ENCODE measurements around the gene ATP4B. TPM values are rescaled to one million over a fixed set of nuclear protein-coding genes. Genes with fewer than 3 reads are reported as not detected.

Gene ATP4B
- total and polyA plus RNA-seq, 2 experiments from 2014 or later: not detected

- Histone ChIP-seq H3K27me3 (replicated peaks; ENCODE audit: insufficient read depth) (no peaks in the 10 kb centered on the region), H3K4me2 (ENCODE audit: unreplicated experiment) (no peak overlapping the region), H2AFZ (no peak overlapping the region), H3K4me1 (ENCODE audit: insufficient read depth) (no peaks in the 10 kb centered on the region), H3K27ac (no peak overlapping the region), H3K9ac (no peak overlapping the region), H3K36me3 (ENCODE audit: low read depth) (no peaks in the 10 kb centered on the region), H3K9me2 (ENCODE audit: insufficient read depth) (no peaks in the 10 kb centered on the region), H3F3A (ENCODE audit: insufficient read depth) (no peaks in the 10 kb centered on the region), H3K79me2 (ENCODE audit: insufficient read depth) (no peaks in the 10 kb centered on the region), H3K4me3 (no peak overlapping the region), H3K9me3 (ENCODE audit: low read depth) (no peaks in the 10 kb centered on the region), H4K20me1 (ENCODE audit: insufficient read depth) (no peaks in the 10 kb centered on the region)
- DNase-seq: peak; percentile 43
- in situ Hi-C loops (cut with MboI): no loop called here
- TF ChIP-seq EZH2phosphoT487 (IDR thresholded peaks at IDR 0.05; ENCODE audit: insufficient read depth, low read depth): no peak
- no peak for TF ChIP-seq EZH2 (IDR thresholded peaks at IDR 0.05; ENCODE audit: insufficient read depth, poor library complexity, severe bottlenecking)
- WGBS, 2 experiments (ENCODE audit: low coverage in 1 of 2, low lambda C conversion rate in 2 of 2, missing lambda C conversion rate in 2 of 2): 65% methylated on average over 42 of the region's 42 CpGs
These were observed 10.4 kb downstream of the ATP4B start for GRCh38 chr13:113647351-113648215.

GRCh38 chr13:113646921-113647340 is 11.1 kb downstream of the ATP4B start:
- H3K27me3 ChIP-seq (replicated peaks; ENCODE audit: insufficient read depth): no peaks in the 10 kb centered on the region
- H4K20me1 ChIP-seq (ENCODE audit: insufficient read depth): no peaks in the 10 kb centered on the region
- no peak overlapping the region for H3K27ac ChIP-seq
- H3K4me3 ChIP-seq: no peak overlapping the region
- H3K9me2 ChIP-seq (ENCODE audit: insufficient read depth): no peaks in the 10 kb centered on the region
- no peaks in the 10 kb centered on the region for H3K79me2 ChIP-seq (ENCODE audit: insufficient read depth)
- in situ Hi-C loops (cut with MboI): no loop called here
- TF ChIP-seq EZH2 (IDR thresholded peaks at IDR 0.05; ENCODE audit: insufficient read depth, poor library complexity, severe bottlenecking): no peak
- TF ChIP-seq EZH2phosphoT487 (IDR thresholded peaks at IDR 0.05; ENCODE audit: insufficient read depth, low read depth): no peak
- H3F3A ChIP-seq (ENCODE audit: insufficient read depth): no peaks in the 10 kb centered on the region
- no peak overlapping the region for H2AFZ ChIP-seq
- H3K9me3 ChIP-seq (ENCODE audit: low read depth): no peaks in the 10 kb centered on the region
- no peaks in the 10 kb centered on the region for H3K36me3 ChIP-seq (ENCODE audit: low read depth)
- WGBS, 2 experiments (ENCODE audit: low coverage in 1 of 2, low lambda C conversion rate in 2 of 2, missing lambda C conversion rate in 2 of 2): 81 to 86% methylated on average over 10 of the region's 10 CpGs
- H3K9ac ChIP-seq: no peak overlapping the region
- no peak overlapping the region for H3K4me2 ChIP-seq (ENCODE audit: unreplicated experiment)
- no peak for DNase-seq
- no peaks in the 10 kb centered on the region for H3K4me1 ChIP-seq (ENCODE audit: insufficient read depth)

GRCh38 chr13:113646376-113646775 is 11.6 kb downstream of the ATP4B start:
- 72 to 76% methylated on average over 11 of the region's 11 CpGs for WGBS, 2 experiments (ENCODE audit: low coverage in 1 of 2, low lambda C conversion rate in 2 of 2, missing lambda C conversion rate in 2 of 2)
- H3K9me3 ChIP-seq (ENCODE audit: low read depth): no peaks in the 10 kb centered on the region
- TF ChIP-seq EZH2 (IDR thresholded peaks at IDR 0.05; ENCODE audit: insufficient read depth, poor library complexity, severe bottlenecking): no peak
- no peak for TF ChIP-seq EZH2phosphoT487 (IDR thresholded peaks at IDR 0.05; ENCODE audit: insufficient read depth, low read depth)
- in situ Hi-C loops (cut with MboI): no loop called here
- no peak overlapping the region for H3K4me2 ChIP-seq (ENCODE audit: unreplicated experiment)
- H3K9ac ChIP-seq: no peak overlapping the region
- H3K79me2 ChIP-seq (ENCODE audit: insufficient read depth): no peaks in the 10 kb centered on the region
- H3F3A ChIP-seq (ENCODE audit: insufficient read depth): no peaks in the 10 kb centered on the region
- H4K20me1 ChIP-seq (ENCODE audit: insufficient read depth): no peaks in the 10 kb centered on the region
- H2AFZ ChIP-seq: no peak overlapping the region
- no peak overlapping the region for H3K4me3 ChIP-seq
- no peak overlapping the region for H3K27ac ChIP-seq
- no peaks in the 10 kb centered on the region for H3K9me2 ChIP-seq (ENCODE audit: insufficient read depth)
- 0 out of 2 replicates have a peak, but pooled peaks cover 3% of the 10 kb centered on the region for H3K36me3 ChIP-seq (ENCODE audit: low read depth)
- H3K4me1 ChIP-seq (ENCODE audit: insufficient read depth): no peaks in the 10 kb centered on the region
- DNase-seq: no peak
- H3K27me3 ChIP-seq (replicated peaks; ENCODE audit: insufficient read depth): no peaks in the 10 kb centered on the region

- WGBS, 2 experiments (ENCODE audit: low coverage in 1 of 2, low lambda C conversion rate in 2 of 2, missing lambda C conversion rate in 2 of 2): 96% methylated on average over 9 of the region's 9 CpGs
- H3K27me3 ChIP-seq (replicated peaks; ENCODE audit: insufficient read depth): no peaks in the 10 kb centered on the region
- H3F3A ChIP-seq (ENCODE audit: insufficient read depth): no peaks in the 10 kb centered on the region
- H3K4me3 ChIP-seq: no peak overlapping the region
- no peaks in the 10 kb centered on the region for H3K79me2 ChIP-seq (ENCODE audit: insufficient read depth)
- no peaks in the 10 kb centered on the region for H3K9me2 ChIP-seq (ENCODE audit: insufficient read depth)
- DNase-seq: no peak
- H3K9me3 ChIP-seq (ENCODE audit: low read depth): no peaks in the 10 kb centered on the region
- H3K27ac ChIP-seq: no peak overlapping the region
- no peak overlapping the region for H3K4me2 ChIP-seq (ENCODE audit: unreplicated experiment)
- in situ Hi-C loops (cut with MboI): no loop called here
- H3K4me1 ChIP-seq (ENCODE audit: insufficient read depth): no peaks in the 10 kb centered on the region
- no peak overlapping the region for H2AFZ ChIP-seq
- no peak for TF ChIP-seq EZH2phosphoT487 (IDR thresholded peaks at IDR 0.05; ENCODE audit: insufficient read depth, low read depth)
- TF ChIP-seq EZH2 (IDR thresholded peaks at IDR 0.05; ENCODE audit: insufficient read depth, poor library complexity, severe bottlenecking): no peak
- peaks cover 10% of the 10 kb centered on the region; the same call in 1 of the 2 replicates for H3K36me3 ChIP-seq (ENCODE audit: low read depth)
- H4K20me1 ChIP-seq (ENCODE audit: insufficient read depth): no peaks in the 10 kb centered on the region
- H3K9ac ChIP-seq: no peak overlapping the region
These were observed 12.7 kb downstream of the ATP4B start for GRCh38 chr13:113645329-113645728.

Data from GM23248 (cell line).